OCI-LY3 (cell line): ENCODE measurements around the gene RALGAPB.

ENCODE experiments used
- H2AFZ ChIP-seq: fragments of 200-600, 300-600 bp; shearing (Covaris generic); 2 replicates; pipeline ENCODE4 v1.6.0; 2014; ENCODE audit warnings: antibody characterized with exemption, low read depth, low read length
- H3K27ac ChIP-seq: fragments of 200-600, 300-600 bp; sonication (generic); 2 replicates; pipeline ENCODE4 v1.5.1; 2014; ENCODE audit warnings: mild to moderate bottlenecking, low read length, moderate library complexity, mixed read lengths
- H3K27me3 ChIP-seq: fragments of 200-600, 300-600 bp; sonication (generic); 2 replicates; pipeline ENCODE4 v1.6.1; 2014; ENCODE audit warnings: low read depth, low read length, mixed read lengths
- H3K36me3 ChIP-seq: fragments of 200-600, 300-600 bp; sonication (generic); replicated peaks from 2 replicates; pipeline ENCODE3; 2014; ENCODE audit warnings: low read depth, low read length, mixed read lengths
- H3K4me1 ChIP-seq: fragments of 300-600, 200-600 bp; sonication (generic); 2 replicates; pipeline ENCODE4 v1.6.1; 2014; ENCODE audit warnings: low read length, mixed read lengths
- H3K4me2 ChIP-seq: fragments of 200-600, 300-600 bp; sonication (generic); 2 replicates; pipeline ENCODE4 v1.6.1; 2014; ENCODE audit warnings: low read length, mixed read lengths
- H3K4me3 ChIP-seq: fragments of 300-600, 200-600 bp; sonication (generic); 2 replicates; pipeline ENCODE4 v1.5.1; 2014; ENCODE audit warnings: antibody characterized with exemption, mild to moderate bottlenecking, low read length, moderate library complexity
- H3K79me2 ChIP-seq: fragments of 300-600, 200-600 bp; shearing (Covaris generic); 2 replicates; pipeline ENCODE4 v1.6.1; 2014; ENCODE audit warnings: mild to moderate bottlenecking, low read length, mixed read lengths
- H3K9ac ChIP-seq: fragments of 300-600, 200-600 bp; shearing (Covaris generic); 2 replicates; pipeline ENCODE4 v1.6.0; 2014; ENCODE audit warnings: mild to moderate bottlenecking, low read length, moderate library complexity
- H3K9me3 ChIP-seq: fragments of 200-600, 300-600 bp; shearing (Covaris generic); 2 replicates; pipeline ENCODE4 v1.6.1; 2014; ENCODE audit warnings: low read length, mixed read lengths; ENCODE audit not compliant: insufficient read depth
- H4K20me1 ChIP-seq: fragments of 200-600, 300-600 bp; sonication (generic); 2 replicates; pipeline ENCODE4 v1.6.1; 2016; ENCODE audit warnings: low read length, mixed read lengths; ENCODE audit not compliant: insufficient read depth
- CTCF ChIP-seq: fragments of 200-600, 300-600 bp; sonication (generic); IDR thresholded peaks from 2 replicates; pipeline ENCODE4 v1.5.1; 2014; ENCODE audit warnings: antibody characterized with exemption, low read length, low read depth
- EZH2phosphoT487 ChIP-seq: fragments of 200-600 bp; shearing (Covaris generic); IDR thresholded peaks from 2 replicates; pipeline ENCODE4 v1.6.1; 2018; ENCODE audit warnings: antibody characterized with exemption, mixed run types, low read depth

RALGAPB gene

DNA sequence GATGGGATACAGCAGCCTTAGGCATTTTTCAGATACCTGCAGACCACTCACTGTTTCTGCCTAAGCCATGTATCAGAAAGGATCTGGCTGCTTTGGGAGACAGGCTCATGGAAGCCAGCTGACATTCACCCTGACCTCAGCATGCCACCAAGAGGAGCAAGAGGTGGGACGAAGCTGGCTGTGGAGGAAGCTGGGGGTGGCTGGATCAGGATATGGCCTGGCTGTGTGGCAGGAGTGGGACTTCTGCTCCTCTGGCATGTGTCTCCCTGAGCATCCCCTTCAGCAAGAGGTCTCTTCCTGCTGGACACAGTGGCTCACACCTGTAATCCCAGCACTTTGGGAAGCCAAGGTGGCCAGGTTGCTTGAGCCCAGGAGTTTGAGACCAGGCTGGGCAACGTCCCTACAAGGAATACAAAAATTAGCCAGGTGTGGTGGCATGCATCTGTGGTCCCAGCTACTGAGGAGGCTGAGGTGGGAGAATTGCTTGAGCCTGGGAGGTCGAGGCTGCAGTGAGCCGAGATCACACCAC lies 109.3 kb downstream of the RALGAPB start:
- Histone ChIP-seq H3K9ac (no peak overlapping the region), H3K27ac (no peak overlapping the region), H4K20me1 (no peaks in the 10 kb centered on the region), H3K4me3 (no peak overlapping the region), H2AFZ (no peak overlapping the region), H3K4me2 (no peak overlapping the region), H3K36me3 (peaks cover 1% of the 10 kb centered on the region), H3K9me3 (no peaks in the 10 kb centered on the region), H3K79me2 (no peaks in the 10 kb centered on the region), H3K4me1 (no peaks in the 10 kb centered on the region), H3K27me3 (no peaks in the 10 kb centered on the region)
- TF ChIP-seq EZH2phosphoT487 = no peak
- TF ChIP-seq CTCF = no peak

GRCh38 chr20:38583306-38583705 lies 110.7 kb downstream of the RALGAPB start:
- Histone ChIP-seq H3K4me3 (no peak overlapping the region), H3K9ac (no peak overlapping the region), H3K4me2 (no peak overlapping the region), H3K9me3 (no peaks in the 10 kb centered on the region), H3K27ac (no peak overlapping the region), H4K20me1 (no peaks in the 10 kb centered on the region; the same call in 1 of the 2 replicates), H2AFZ (no peak overlapping the region), H3K79me2 (no peaks in the 10 kb centered on the region), H3K27me3 (no peaks in the 10 kb centered on the region), H3K4me1 (no peaks in the 10 kb centered on the region), H3K36me3 (no peaks in the 10 kb centered on the region)
- TF ChIP-seq CTCF (no peak), EZH2phosphoT487 (no peak)

- H4K20me1 ChIP-seq = no peaks in the 10 kb centered on the region; the same call in 1 of the 2 replicates
- H3K4me2 ChIP-seq = no peak overlapping the region
- H3K9me3 ChIP-seq = no peaks in the 10 kb centered on the region
- H3K27ac ChIP-seq = no peak overlapping the region
- H3K27me3 ChIP-seq = no peaks in the 10 kb centered on the region
- no peaks in the 10 kb centered on the region for H3K36me3 ChIP-seq
- H3K4me1 ChIP-seq = no peaks in the 10 kb centered on the region
- H3K79me2 ChIP-seq = no peaks in the 10 kb centered on the region
- H3K9ac ChIP-seq = no peak overlapping the region
- H3K4me3 ChIP-seq = no peak overlapping the region
- H2AFZ ChIP-seq = no peak overlapping the region
- no peak for TF ChIP-seq EZH2phosphoT487
- no peak for TF ChIP-seq CTCF
Observed at GRCh38 chr20:38584099-38584763, 111.6 kb downstream of the RALGAPB start.

GRCh38 chr20:38585404-38586180 lies 112.9 kb downstream of the RALGAPB start:
- no peak overlapping the region for H3K9ac ChIP-seq
- H3K79me2 ChIP-seq = no peaks in the 10 kb centered on the region
- no peak overlapping the region for H3K4me3 ChIP-seq
- no peaks in the 10 kb centered on the region for H3K4me1 ChIP-seq
- H3K27ac ChIP-seq = no peak overlapping the region
- TF ChIP-seq CTCF (no peak), EZH2phosphoT487 (no peak)
- no peaks in the 10 kb centered on the region for H3K27me3 ChIP-seq
- no peak overlapping the region for H3K4me2 ChIP-seq
- H2AFZ ChIP-seq = no peak overlapping the region
- no peaks in the 10 kb centered on the region; the same call in 1 of the 2 replicates for H4K20me1 ChIP-seq
- no peaks in the 10 kb centered on the region for H3K36me3 ChIP-seq
- H3K9me3 ChIP-seq = no peaks in the 10 kb centered on the region
